ENCODE results near the gene AMH.

DNA sequence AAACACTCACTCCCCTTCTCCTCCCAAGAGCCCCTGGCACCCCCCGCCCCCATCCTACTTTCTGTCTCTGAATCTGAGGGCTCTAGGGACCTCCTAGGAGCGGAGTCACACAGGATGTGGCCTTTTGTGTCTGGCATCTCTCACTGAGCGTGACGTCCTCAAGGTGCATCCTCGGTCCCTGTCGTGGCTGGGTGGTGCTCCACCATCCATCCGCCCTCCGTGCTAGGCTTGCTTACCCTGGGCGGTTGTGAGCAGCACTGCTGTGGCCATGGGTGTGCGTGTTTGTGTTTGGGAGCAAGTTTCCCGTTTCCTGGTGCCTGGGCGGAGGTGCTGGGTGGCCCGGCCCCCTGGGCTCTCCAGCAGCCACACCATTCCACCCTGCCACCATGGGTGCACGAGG, 25.2 kb upstream of the AMH start:
- TF ChIP-seq, protein P1, sequence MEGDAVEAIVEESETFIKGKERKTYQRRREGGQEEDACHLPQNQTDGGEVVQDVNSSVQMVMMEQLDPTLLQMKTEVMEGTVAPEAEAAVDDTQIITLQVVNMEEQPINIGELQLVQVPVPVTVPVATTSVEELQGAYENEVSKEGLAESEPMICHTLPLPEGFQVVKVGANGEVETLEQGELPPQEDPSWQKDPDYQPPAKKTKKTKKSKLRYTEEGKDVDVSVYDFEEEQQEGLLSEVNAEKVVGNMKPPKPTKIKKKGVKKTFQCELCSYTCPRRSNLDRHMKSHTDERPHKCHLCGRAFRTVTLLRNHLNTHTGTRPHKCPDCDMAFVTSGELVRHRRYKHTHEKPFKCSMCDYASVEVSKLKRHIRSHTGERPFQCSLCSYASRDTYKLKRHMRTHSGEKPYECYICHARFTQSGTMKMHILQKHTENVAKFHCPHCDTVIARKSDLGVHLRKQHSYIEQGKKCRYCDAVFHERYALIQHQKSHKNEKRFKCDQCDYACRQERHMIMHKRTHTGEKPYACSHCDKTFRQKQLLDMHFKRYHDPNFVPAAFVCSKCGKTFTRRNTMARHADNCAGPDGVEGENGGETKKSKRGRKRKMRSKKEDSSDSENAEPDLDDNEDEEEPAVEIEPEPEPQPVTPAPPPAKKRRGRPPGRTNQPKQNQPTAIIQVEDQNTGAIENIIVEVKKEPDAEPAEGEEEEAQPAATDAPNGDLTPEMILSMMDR (conservative IDR thresholded peaks at IDR 0.05; ENCODE audit: low read depth, low read length) = no peak
- TF ChIP-seq RCOR1 (IDR thresholded peaks at IDR 0.05; ENCODE audit: insufficient replicate concordance, low read length) = no peak

Measured in IMR-90 (cell line).